Measurements from ENCODE around the gene PPP2R5B. TPM values are rescaled to one million over a fixed set of nuclear protein-coding genes. Genes with fewer than 3 reads are reported as not detected.
"Not testable (repeated sequence)": the region's sequence is repeated elsewhere in the genome, so short reads cannot be mapped to it uniquely, and the experiment has no call there.

PPP2R5B gene
- total RNA-seq, 1 donor from 2014 or later, result 11.4 TPM

- Mint-ChIP-seq H3K27ac (peak within 1 kb of the TSS; percentile 83), H3K36me3 (ENCODE audit: low read depth) (no peaks in the 10 kb centered on the region), H3K4me1 (peaks cover 18% of the 10 kb centered on the region), H3K9me3 (no peaks in the 10 kb centered on the region), H3K27me3 (no peaks in the 10 kb centered on the region), H3K4me3 (peak within 1 kb of the TSS; percentile 63)
- DNase-seq, result peak; percentile 94
- intact Hi-C loops (cut with micrococcal nuclease), result loop anchor here (5.0 kb wide), 1 partner anchor 54 kb away; the partner anchor contains the start of gene ATG2A
Observed at GRCh38 chr11:64971421-64972233, 47.1 kb downstream of the PPP2R5B start, which contains the start of gene MAJIN. TSS of gene MAJIN (minus strand) at chr11:64972108. CDS start at chr11:64959405, 12,703 bp downstream.

- H3K27me3 Mint-ChIP-seq, result no peaks in the 10 kb centered on the region
- intact Hi-C loops (cut with micrococcal nuclease), result loop anchor here (5.0 kb wide), 1 partner anchor 57 kb away; the partner anchor contains the start of gene ATG2A
- no peaks in the 10 kb centered on the region for H3K9me3 Mint-ChIP-seq
- DNase-seq, result no peak
- peaks cover 13% of the 10 kb centered on the region for H3K4me1 Mint-ChIP-seq
- H3K4me3 Mint-ChIP-seq, result no peak overlapping the region
- H3K27ac Mint-ChIP-seq, result no peak overlapping the region
- no peaks in the 10 kb centered on the region for H3K36me3 Mint-ChIP-seq (ENCODE audit: low read depth)
Observed at GRCh38 chr11:64974124-64974523, 49.6 kb downstream of the PPP2R5B start.

DNA sequence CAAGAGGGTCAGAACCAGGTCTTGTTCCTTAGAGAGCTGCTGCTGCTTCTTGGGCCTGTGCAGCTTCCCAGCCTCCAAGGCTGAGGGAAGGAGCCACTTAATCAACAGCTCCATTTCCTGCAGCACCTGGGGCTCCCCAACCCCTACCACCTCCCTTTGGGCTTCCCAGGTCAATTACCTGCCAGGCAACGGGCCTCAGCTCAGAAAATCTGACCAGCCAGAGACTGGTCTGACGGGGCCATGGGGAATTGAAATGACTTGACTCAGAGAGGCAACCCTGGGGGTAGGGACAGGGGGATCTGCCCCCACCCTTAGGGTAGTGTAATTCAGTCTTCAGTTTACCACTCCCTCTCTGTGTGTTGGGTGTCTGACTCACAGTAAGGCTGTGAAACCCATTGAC is 52.2 kb downstream of the PPP2R5B start:
- Mint-ChIP-seq H3K4me3 (no peak overlapping the region), H3K27me3 (no peaks in the 10 kb centered on the region), H3K9me3 (no peaks in the 10 kb centered on the region), H3K27ac (no peak overlapping the region), H3K36me3 (ENCODE audit: low read depth) (no peaks in the 10 kb centered on the region), H3K4me1 (peaks cover 5% of the 10 kb centered on the region)
- intact Hi-C loops (cut with micrococcal nuclease), result no loop called here
- DNase-seq, result no peak

DNA sequence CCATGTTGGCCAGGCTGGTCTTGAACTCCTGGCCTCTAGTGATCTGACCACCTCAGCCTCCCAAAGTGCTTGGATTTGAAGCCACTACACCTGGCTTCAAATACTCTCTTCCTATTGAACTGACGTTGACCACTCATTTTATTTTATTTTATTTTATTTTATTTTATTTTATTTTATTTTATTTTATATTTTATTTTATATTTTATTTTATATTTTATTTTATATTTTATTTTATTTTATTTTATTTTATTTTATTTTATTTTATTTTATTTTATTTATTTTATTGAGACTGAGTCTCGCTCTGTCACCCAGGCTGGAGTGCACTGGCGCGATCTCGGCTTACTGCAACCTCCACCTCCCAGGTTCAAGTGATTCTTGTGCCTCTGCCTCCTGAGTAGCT is 58.9 kb downstream of the PPP2R5B start:
- H3K9me3 Mint-ChIP-seq, result not testable (repeated sequence)

More for the DNA sequence above, 58.9 kb downstream of the PPP2R5B start:
- DNase-seq; H3K4me1 Mint-ChIP-seq; H3K4me3 Mint-ChIP-seq; H3K36me3 Mint-ChIP-seq (ENCODE audit: low read depth); intact Hi-C loops (cut with micrococcal nuclease); H3K27me3 Mint-ChIP-seq; H3K27ac Mint-ChIP-seq: not testable (repeated sequence)

Other genes with a start within 250 kb of the PPP2R5B start
- gene NRXN2, start 201.5 kb upstream of the PPP2R5B start, total RNA-seq, result 0.61 TPM in 1 of 2 replicates, not detected in the other
- 13.4 and 14.5 TPM in 2 replicates for gene RASGRP2, start 180.5 kb upstream of the PPP2R5B start, total RNA-seq
- gene PYGM, start 164.7 kb upstream of the PPP2R5B start, total RNA-seq, result 2.4 and 3.1 TPM in 2 replicates
- 522 and 525 TPM in 2 replicates for gene SF1, start 146.1 kb upstream of the PPP2R5B start, total RNA-seq
- 63.5 and 67.3 TPM in 2 replicates for gene MAP4K2, start 121.5 kb upstream of the PPP2R5B start, total RNA-seq
- gene MEN1, start 114.1 kb upstream of the PPP2R5B start, total RNA-seq, result 36.7 and 39.1 TPM in 2 replicates
- 0.05 TPM in 2 replicates for gene CDC42BPG, start 80.0 kb upstream of the PPP2R5B start, total RNA-seq
- gene EHD1, start 46.1 kb upstream of the PPP2R5B start, total RNA-seq, result 93.0 and 101 TPM in 2 replicates
- 22.5 and 23.1 TPM in 2 replicates for gene ATG2A, start 7.5 kb upstream of the PPP2R5B start, total RNA-seq
- not detected in 2 replicates for gene GPHA2, start 11.2 kb downstream of the PPP2R5B start, total RNA-seq
- gene MAJIN, start 47.4 kb downstream of the PPP2R5B start, total RNA-seq, result 0.71 TPM in 1 of 2 replicates, not detected in the other
- gene BATF2, start 72.3 kb downstream of the PPP2R5B start, total RNA-seq, result 0.09 TPM in 1 of 2 replicates, not detected in the other
- 78.8 and 87.9 TPM in 2 replicates for gene ARL2, start 89.5 kb downstream of the PPP2R5B start, total RNA-seq
- 15.9 and 17.9 TPM in 2 replicates for gene SNX15, start 102.8 kb downstream of the PPP2R5B start, total RNA-seq
- 16.3 and 18.0 TPM in 2 replicates for gene SAC3D1, start 116.5 kb downstream of the PPP2R5B start, total RNA-seq
- 12.5 and 13.0 TPM in 2 replicates for gene NAALADL1, start 133.9 kb downstream of the PPP2R5B start, total RNA-seq
- gene CDCA5, start 159.4 kb downstream of the PPP2R5B start, total RNA-seq, result 94.4 and 95.1 TPM in 2 replicates
- 33.3 and 34.7 TPM in 2 replicates for gene ZFPL1, start 159.5 kb downstream of the PPP2R5B start, total RNA-seq
- 127 and 136 TPM in 2 replicates for gene VPS51, start 171.5 kb downstream of the PPP2R5B start, total RNA-seq
- 28.2 and 28.9 TPM in 2 replicates for gene TM7SF2, start 187.2 kb downstream of the PPP2R5B start, total RNA-seq
- gene ZNHIT2, start 193.0 kb downstream of the PPP2R5B start, total RNA-seq, result 17.1 and 18.1 TPM in 2 replicates
- gene FAU, start 197.4 kb downstream of the PPP2R5B start, total RNA-seq, result 1,048 and 1,049 TPM in 2 replicates
- 78.1 and 81.4 TPM in 2 replicates for gene MRPL49, start 197.6 kb downstream of the PPP2R5B start, total RNA-seq
- 36.9 and 39.0 TPM in 2 replicates for gene SYVN1, start 209.8 kb downstream of the PPP2R5B start, total RNA-seq
- not detected in 2 replicates for gene SPDYC, start 245.5 kb downstream of the PPP2R5B start, total RNA-seq